Osteocyte (in vitro differentiated cells): ENCODE results near the gene ATF7. TPM values are rescaled to one million over a fixed set of nuclear protein-coding genes. Genes with fewer than 3 reads are reported as not detected.

Source experiments
- DNase-seq: peaks from one replicate; pipeline ENCODE4 v3.0.0; 2021; ENCODE audit warnings: mixed read lengths; ENCODE audit not compliant: unreplicated experiment; ENCODE audit errors: extremely low spot score
- H3K27ac Mint-ChIP-seq: one replicate; pipeline ENCODE4 v1.8.0; 2021; ENCODE audit warnings: mild to moderate bottlenecking, mixed read lengths; ENCODE audit not compliant: unreplicated experiment
- H3K27me3 Mint-ChIP-seq: one replicate; pipeline ENCODE4 v1.8.0; 2021; ENCODE audit warnings: mixed read lengths; ENCODE audit not compliant: unreplicated experiment
- H3K36me3 Mint-ChIP-seq: one replicate; pipeline ENCODE4 v1.8.0; 2021; ENCODE audit warnings: mixed read lengths; ENCODE audit not compliant: unreplicated experiment
- H3K4me1 Mint-ChIP-seq: one replicate; pipeline ENCODE4 v1.8.0; 2021; ENCODE audit warnings: mixed read lengths; ENCODE audit not compliant: unreplicated experiment
- H3K4me3 Mint-ChIP-seq: one replicate; pipeline ENCODE4 v1.8.0; 2021; ENCODE audit warnings: mild to moderate bottlenecking, moderate library complexity, mixed read lengths; ENCODE audit not compliant: unreplicated experiment
- H3K9me3 Mint-ChIP-seq: one replicate; pipeline ENCODE4 v1.8.0; 2021; ENCODE audit warnings: mixed read lengths; ENCODE audit not compliant: unreplicated experiment
- CTCF ChIP-seq: fragments of 200-600 bp; sonication (generic); IDR thresholded peaks from 2 replicates; pipeline ENCODE4 v1.5.0; 2021; ENCODE audit warnings: antibody characterized with exemption, mild to moderate bottlenecking, moderate library complexity
- total RNA-seq: library from RNA; stranded (reverse); gene quantifications from 2 replicates; pipeline ENCODE4 v1.2.1, GENCODE V29; 2021

ATF7 gene
- total RNA-seq, 1 donor from 2014 or later: 50.0 TPM

GRCh38 chr12:53561590-53561953 is 64.6 kb downstream of the ATF7 start:
- Mint-ChIP-seq H3K27ac (peak overlapping the region; percentile 98), H3K4me1 (peaks cover 51% of the 10 kb centered on the region), H3K9me3 (no peaks in the 10 kb centered on the region), H3K27me3 (no peaks in the 10 kb centered on the region), H3K36me3 (peaks cover 4% of the 10 kb centered on the region), H3K4me3 (peak overlapping the region; percentile 63)
- no peak for DNase-seq
- no peak for TF ChIP-seq CTCF

DNA sequence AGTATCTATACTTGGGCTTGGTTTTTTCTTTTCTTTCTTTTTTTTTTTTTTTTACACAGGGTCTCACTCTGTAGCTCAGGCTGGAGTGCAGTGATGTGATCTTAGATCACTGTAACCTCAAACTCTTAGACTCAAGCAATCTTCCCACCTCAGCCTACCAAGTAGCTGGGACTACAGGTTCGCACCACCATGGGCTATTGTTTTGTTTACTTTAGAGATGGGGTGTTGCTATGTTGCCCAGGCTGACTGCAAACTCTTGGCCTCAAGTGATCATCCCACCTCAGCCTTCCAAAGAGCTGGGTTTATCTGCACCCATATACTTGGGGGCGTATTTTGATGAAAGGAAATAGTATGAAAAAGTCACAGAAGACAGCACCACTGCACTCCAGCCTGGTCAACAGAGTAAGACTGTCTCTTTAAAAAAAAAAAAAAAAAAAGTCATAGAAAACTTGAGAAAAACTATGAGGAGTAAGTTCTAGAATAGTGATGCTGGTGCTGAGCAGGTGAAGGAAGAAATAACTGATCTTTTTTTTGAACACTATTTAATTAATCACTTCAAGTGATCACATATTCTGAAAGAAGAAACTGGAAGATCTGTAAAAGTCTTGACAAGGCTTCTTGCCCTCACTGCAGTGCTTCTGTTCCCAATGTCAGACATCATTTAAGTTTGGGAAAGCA is 65.1 kb downstream of the ATF7 start:
- Mint-ChIP-seq H3K36me3 (peaks cover 4% of the 10 kb centered on the region), H3K4me1 (peaks cover 51% of the 10 kb centered on the region), H3K27ac (peak overlapping the region; percentile 98), H3K9me3 (no peaks in the 10 kb centered on the region), H3K27me3 (no peaks in the 10 kb centered on the region), H3K4me3 (no peak overlapping the region)
- no peak for DNase-seq
- no peak for TF ChIP-seq CTCF

GRCh38 chr12:53560351-53560750 is 65.8 kb downstream of the ATF7 start:
- Mint-ChIP-seq H3K4me1 (peaks cover 51% of the 10 kb centered on the region), H3K36me3 (peaks cover 4% of the 10 kb centered on the region), H3K4me3 (peak overlapping the region; percentile 41), H3K27ac (peak overlapping the region; percentile 98), H3K27me3 (no peaks in the 10 kb centered on the region), H3K9me3 (no peaks in the 10 kb centered on the region)
- no peak for TF ChIP-seq CTCF
- DNase-seq: no peak

GRCh38 chr12:53558631-53559030 is 67.6 kb downstream of the ATF7 start:
- Mint-ChIP-seq H3K27me3 (no peaks in the 10 kb centered on the region), H3K9me3 (no peaks in the 10 kb centered on the region), H3K4me3 (no peak overlapping the region), H3K27ac (peak overlapping the region; percentile 89), H3K36me3 (peaks cover 3% of the 10 kb centered on the region), H3K4me1 (peaks cover 51% of the 10 kb centered on the region)
- no peak for TF ChIP-seq CTCF
- DNase-seq: no peak

- H3K36me3 Mint-ChIP-seq: peaks cover 13% of the 10 kb centered on the region
- no peaks in the 10 kb centered on the region for H3K9me3 Mint-ChIP-seq
- H3K27me3 Mint-ChIP-seq: no peaks in the 10 kb centered on the region
Measured at GRCh38 chr12:53552361-53553327, 73.5 kb downstream of the ATF7 start.

More at GRCh38 chr12:53552361-53553327, 73.5 kb downstream of the ATF7 start:
- TF ChIP-seq CTCF: no peak
- no peak for DNase-seq
- peaks cover 17% of the 10 kb centered on the region for H3K4me1 Mint-ChIP-seq
- peak overlapping the region; percentile 31 for H3K27ac Mint-ChIP-seq
- no peak overlapping the region for H3K4me3 Mint-ChIP-seq
